HCT116 (cell line): ENCODE measurements around the gene CLN6.

Experiments used
- EZH2 ChIP-seq: fragments of 200-600 bp; sonication (generic); IDR thresholded peaks from 2 replicates; pipeline ENCODE4 v1.6.1; 2017; ENCODE audit warnings: antibody characterized with exemption, mixed run types
- POLR2A ChIP-seq: IDR thresholded peaks from 2 replicates; pipeline ENCODE4 v1.7.0; 2011; ENCODE audit warnings: borderline replicate concordance; ENCODE audit not compliant: insufficient read depth, insufficient read length; ENCODE audit errors: extremely low read depth
- TF ChIP-seq, protein P1 (sequence below), 3 experiments: fragments of 200-600 bp in 1 of 3; sonication (generic) in 1 of 3; IDR thresholded peaks in 2 of 3; conservative IDR thresholded peaks in 1 of 3; 2 replicates each; pipeline ENCODE4 v1.5.1; 2012 to 2017; ENCODE audit warnings: low read depth in 2 of 3, low read length in 2 of 3, antibody characterized with exemption in 1 of 3, borderline replicate concordance in 1 of 3, control low read depth in 1 of 3, mild to moderate bottlenecking in 1 of 3, mixed read lengths in 1 of 3, mixed run types in 1 of 3, moderate library complexity in 1 of 3; ENCODE audit not compliant: insufficient read depth in 1 of 3

DNA sequence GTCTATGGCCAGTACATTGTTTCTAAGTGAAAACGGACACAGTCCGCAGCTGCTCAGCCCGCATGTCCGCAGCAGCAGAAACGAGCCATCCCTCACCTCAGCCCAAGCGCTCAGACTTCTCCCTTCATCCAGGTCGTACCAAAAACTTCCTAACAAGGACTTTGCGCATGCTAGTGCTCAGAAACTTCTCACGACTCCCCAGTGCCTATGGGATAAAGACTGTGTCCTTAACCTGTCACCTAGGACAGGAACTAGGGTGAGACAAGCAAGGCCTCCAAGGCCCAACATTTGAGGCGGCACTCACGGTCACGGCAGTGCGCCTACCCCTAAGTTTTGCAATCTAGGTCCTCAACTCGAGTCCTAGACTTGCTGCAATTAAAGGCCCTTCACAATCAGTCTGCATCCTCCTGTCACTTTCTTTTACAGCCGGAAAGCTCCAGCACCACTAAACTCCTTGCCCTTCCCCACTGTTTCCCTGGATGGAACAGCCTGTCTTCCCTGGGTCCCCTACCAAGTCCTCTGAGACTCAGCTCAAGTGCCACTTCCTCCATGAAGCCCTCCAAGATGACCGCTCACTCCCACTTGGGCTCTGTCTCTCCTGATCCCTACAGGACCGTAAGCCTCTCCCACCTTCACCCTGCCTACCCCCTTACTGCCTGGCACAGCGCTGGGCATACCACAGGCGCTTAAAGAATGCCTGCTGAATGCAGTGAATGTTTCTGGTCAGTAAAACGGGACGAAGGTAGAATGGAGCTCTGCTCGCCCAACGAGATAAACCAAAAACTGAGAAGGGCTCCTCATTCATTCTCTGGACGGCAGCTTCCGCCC lies 1.2 kb downstream of the CLN6 start:
- TF ChIP-seq, protein P1, sequence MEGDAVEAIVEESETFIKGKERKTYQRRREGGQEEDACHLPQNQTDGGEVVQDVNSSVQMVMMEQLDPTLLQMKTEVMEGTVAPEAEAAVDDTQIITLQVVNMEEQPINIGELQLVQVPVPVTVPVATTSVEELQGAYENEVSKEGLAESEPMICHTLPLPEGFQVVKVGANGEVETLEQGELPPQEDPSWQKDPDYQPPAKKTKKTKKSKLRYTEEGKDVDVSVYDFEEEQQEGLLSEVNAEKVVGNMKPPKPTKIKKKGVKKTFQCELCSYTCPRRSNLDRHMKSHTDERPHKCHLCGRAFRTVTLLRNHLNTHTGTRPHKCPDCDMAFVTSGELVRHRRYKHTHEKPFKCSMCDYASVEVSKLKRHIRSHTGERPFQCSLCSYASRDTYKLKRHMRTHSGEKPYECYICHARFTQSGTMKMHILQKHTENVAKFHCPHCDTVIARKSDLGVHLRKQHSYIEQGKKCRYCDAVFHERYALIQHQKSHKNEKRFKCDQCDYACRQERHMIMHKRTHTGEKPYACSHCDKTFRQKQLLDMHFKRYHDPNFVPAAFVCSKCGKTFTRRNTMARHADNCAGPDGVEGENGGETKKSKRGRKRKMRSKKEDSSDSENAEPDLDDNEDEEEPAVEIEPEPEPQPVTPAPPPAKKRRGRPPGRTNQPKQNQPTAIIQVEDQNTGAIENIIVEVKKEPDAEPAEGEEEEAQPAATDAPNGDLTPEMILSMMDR (IDR thresholded peaks at IDR 0.05 in 2 of 3, conservative IDR thresholded peaks at IDR 0.05 in 1 of 3; ENCODE audit: borderline replicate concordance in 1 of 3, insufficient read depth in 1 of 3, low read depth in 2 of 3, low read length in 2 of 3): no peak
- TF ChIP-seq EZH2: no peak
- no peak for TF ChIP-seq POLR2A
